B cell (primary cell): ENCODE data around the gene NET1. TPM values are rescaled to one million over a fixed set of nuclear protein-coding genes. Genes with fewer than 3 reads are reported as not detected.

ENCODE experiments used
- ATAC-seq: fragments of 200-7000 bp; cut with Tn5 transposase; one replicate; pipeline ENCODE4 v1.10.0; 2021; ENCODE audit warnings: low read depth, mild to moderate bottlenecking, moderate number of reproducible peaks, moderate library complexity
- CTCF ChIA-PET: fragments of 350-600 bp; sonication (Branson Sonifier 250); formaldehyde crosslinking; loops from one replicate; lab custom pipeline; 2021; ENCODE audit warnings: antibody characterized with exemption, inconsistent platforms; lab: Charles Lee
- POLR2A ChIA-PET: fragments of 350-600 bp; sonication (Branson Sonifier 250); formaldehyde crosslinking; loops from one replicate; lab custom pipeline; 2021; ENCODE audit warnings: antibody characterized with exemption; lab: Charles Lee
- DNase-seq: peaks from one replicate; pipeline ENCODE4 v3.0.0; 2013
- H2AFZ ChIP-seq: 2 replicates; pipeline ENCODE4 v1.6.1; 2012; ENCODE audit warnings: mild to moderate bottlenecking, low read depth, low read length; ENCODE audit not compliant: insufficient read depth, poor library complexity, severe bottlenecking
- H3K27ac ChIP-seq, 2 donors: 1 replicate in 1 of 2; 2 replicates in 1 of 2; pipeline ENCODE4 v1.5.1; 2012 to 2013; ENCODE audit warnings: low read length in 2 of 2, mild to moderate bottlenecking in 2 of 2, moderate library complexity in 1 of 2
- H3K27me3 ChIP-seq, 4 experiments: fragments of 200-600 bp in 1 of 4; sonication (generic) in 1 of 4; replicated peaks in 1 of 4; 1 replicate in 2 of 4; 2 replicates in 2 of 4; pipeline versions ENCODE4 v1.6.1 to v1.7.0; 2013 to 2016; ENCODE audit warnings: low read length in 3 of 4, mild to moderate bottlenecking in 2 of 4, mixed read lengths in 1 of 4, moderate library complexity in 1 of 4; ENCODE audit not compliant: insufficient read depth in 4 of 4, control insufficient read depth in 3 of 4; ENCODE audit errors: control extremely low read depth in 1 of 4
- H3K36me3 ChIP-seq, 2 experiments: replicated peaks in 1 of 2; 1 replicate in 1 of 2; 2 replicates in 1 of 2; pipeline versions ENCODE4 v1.6.1 to v1.7.1; 2013; ENCODE audit warnings: low read length in 1 of 2; ENCODE audit not compliant: insufficient read depth in 2 of 2, control insufficient read depth in 1 of 2; ENCODE audit errors: control extremely low read depth in 1 of 2, extremely low read depth in 1 of 2
- H3K4me1 ChIP-seq, 2 donors: fragments of 200-600 bp in 1 of 2; sonication (generic) in 1 of 2; 1 replicate in 1 of 2; 2 replicates in 1 of 2; pipeline versions ENCODE4 v1.5.1 to v1.6.1; 2013 to 2017; ENCODE audit warnings: low read length in 2 of 2; ENCODE audit not compliant: control insufficient read depth in 2 of 2, insufficient read depth in 2 of 2
- H3K4me2 ChIP-seq: replicated peaks from 2 replicates; pipeline ENCODE3; 2012; ENCODE audit warnings: mild to moderate bottlenecking, low read depth, low read length; ENCODE audit not compliant: poor library complexity, severe bottlenecking
- H3K4me3 ChIP-seq, 5 experiments: fragments of 200-600 bp in 1 of 5; sonication (generic) in 1 of 5; 1 replicate in 3 of 5; 2 replicates in 2 of 5; pipeline versions ENCODE4 v1.5.1 to v1.7.0; 2011 to 2016; ENCODE audit warnings: low read length in 4 of 5, mild to moderate bottlenecking in 4 of 5, low read depth in 2 of 5, control low read depth in 1 of 5, moderate library complexity in 1 of 5; ENCODE audit not compliant: insufficient read depth in 1 of 5; ENCODE audit errors: control extremely low read depth in 1 of 5, extremely low read depth in 1 of 5
- H3K79me2 ChIP-seq: fragments of 200-600 bp; sonication (generic); one replicate; pipeline ENCODE4 v1.6.0; 2016; ENCODE audit warnings: low read length; ENCODE audit not compliant: control insufficient read depth, insufficient read depth
- H3K9ac ChIP-seq: fragments of 200-600 bp; sonication (generic); 2 replicates; pipeline ENCODE4 v1.6.1; 2017; ENCODE audit warnings: mild to moderate bottlenecking, low read length, moderate library complexity
- H3K9me3 ChIP-seq, 3 donors: one replicate each; pipeline versions ENCODE4 v1.6.1 to v1.7.1; 2013; ENCODE audit warnings: low read length in 2 of 3; ENCODE audit not compliant: control insufficient read depth in 2 of 3, insufficient read depth in 1 of 3; ENCODE audit errors: control extremely low read depth in 1 of 3
- H4K20me1 ChIP-seq: 2 replicates; pipeline ENCODE4 v1.6.0; 2012; ENCODE audit warnings: mild to moderate bottlenecking, low read length; ENCODE audit not compliant: insufficient read depth, control insufficient read depth, poor library complexity, severe bottlenecking
- H3K27ac Mint-ChIP-seq: one replicate; pipeline ENCODE4 v1.8.0; 2021; ENCODE audit warnings: mixed read lengths
- H3K27me3 Mint-ChIP-seq: one replicate; pipeline ENCODE4 v1.8.0; 2021; ENCODE audit warnings: mixed read lengths
- H3K4me1 Mint-ChIP-seq: one replicate; pipeline ENCODE4 v1.8.0; 2021; ENCODE audit warnings: mixed read lengths
- H3K4me3 Mint-ChIP-seq: one replicate; pipeline ENCODE4 v1.8.0; 2021; ENCODE audit warnings: mixed read lengths
- H3K9me3 Mint-ChIP-seq: one replicate; pipeline ENCODE4 v1.8.0; 2022; ENCODE audit warnings: mixed read lengths; ENCODE audit not compliant: insufficient read depth
- CTCF ChIP-seq: fragments of 200-600 bp; IDR thresholded peaks from one replicate; pipeline ENCODE4 v1.8.0; 2022; ENCODE audit warnings: antibody characterized with exemption, mild to moderate bottlenecking
- EZH2 ChIP-seq: IDR thresholded peaks from 2 replicates; pipeline ENCODE4 v1.6.1; 2012; ENCODE audit warnings: borderline replicate concordance, low read depth, mild to moderate bottlenecking, moderate library complexity, low read length; ENCODE audit not compliant: insufficient read depth, poor library complexity, severe bottlenecking
- WGBS: methylation state at CpG from one replicate; pipeline ENCODE4 v1.1.5; 2013; ENCODE audit warnings: missing lambda C conversion rate; ENCODE audit not compliant: insufficient coverage; 5-methylcytosine and 5-hydroxymethylcytosine counted together
- intact Hi-C: fragments of 100-400 bp; cut with micrococcal nuclease; formaldehyde crosslinking; loops from one replicate; pipeline ENCODE4 v1.10.0; 2022
- polyA plus RNA-seq: library from polyadenylated mRNA; depleted of rRNA; stranded (reverse); fragments of >200 nt; gene quantifications from 2 replicates; pipeline ENCODE4 v1.2.3, GENCODE V29; 2012
- total RNA-seq, 2 donors: library from RNA; stranded (reverse); fragments of 120-200 nt in 1 of 2; gene quantifications; 1 replicate in 1 of 2; 2 replicates in 1 of 2; pipeline versions ENCODE4 v1.2.3 to v1.2.4, GENCODE V29; 2013 to 2022

The NET1 gene
- total and polyA plus RNA-seq, 2 donors (not counting 1 experiment from before 2014, with no cell fraction given), result 3.5 to 6.4 TPM

GRCh38 chr10:5445006-5445405 is 32.6 kb downstream of the NET1 start:
- Histone ChIP-seq H3K4me3 (no peak overlapping the region), H3K4me2 (no peak overlapping the region), H3K9ac (no peak overlapping the region), H3K27ac (no peak overlapping the region), H3K36me3 (no peaks in the 10 kb centered on the region), H3K79me2 (peaks cover 7% of the 10 kb centered on the region), H3K27me3 (no peaks in the 10 kb centered on the region), H3K4me1 (peaks cover 20 to 21% of the 10 kb centered on the region in 2 donors), H3K9me3 (no peaks in the 10 kb centered on the region), H2AFZ (no peak overlapping the region), H4K20me1 (no peaks in the 10 kb centered on the region)
- intact Hi-C loops, result loop anchor here (5.0 to 10.0 kb wide), 2 partner anchors 367 to 880 kb away; partner anchors contain the start of gene GDI2
- TF ChIP-seq CTCF, result no peak
- TF ChIP-seq EZH2, result no peak
- no peaks in the 10 kb centered on the region for H3K27me3 Mint-ChIP-seq
- ATAC-seq, result no peak
- no peak for DNase-seq
- no peak overlapping the region for H3K4me3 Mint-ChIP-seq
- no peak overlapping the region for H3K27ac Mint-ChIP-seq
- H3K9me3 Mint-ChIP-seq, result no peaks in the 10 kb centered on the region
- CTCF ChIA-PET, result interaction anchor here (0.7 to 17.3 kb wide), 4 partner anchors 9 to 179 kb away, joined by 3 to 659 read pairs (median 18); no protein-coding TSS in a partner anchor
- POLR2A ChIA-PET, result interaction anchor here (1.0 kb wide), 1 partner anchor 178 kb away, joined by 3 read pairs; no protein-coding TSS in a partner anchor
- 97% methylated on average over 4 of the region's 5 CpGs for WGBS
- peaks cover 46% of the 10 kb centered on the region for H3K4me1 Mint-ChIP-seq

GRCh38 chr10:5446390-5446926 is 34.1 kb downstream of the NET1 start:
- peak overlapping the region; percentile 45 to 76 (median 62) for H3K4me3 ChIP-seq
- no peaks in the 10 kb centered on the region for H4K20me1 ChIP-seq
- POLR2A ChIA-PET, result interaction anchor here (0.6 to 0.8 kb wide), 2 partner anchors 176 to 368 kb away, joined by 3 to 4 read pairs; no protein-coding TSS in a partner anchor
- peaks cover 20 to 21% of the 10 kb centered on the region in 2 donors for H3K4me1 ChIP-seq
- peak; percentile 96 for ATAC-seq
- Mint-ChIP-seq H3K27ac (peak overlapping the region; percentile 87), H3K4me3 (peak overlapping the region; percentile 91), H3K9me3 (no peaks in the 10 kb centered on the region), H3K4me1 (peaks cover 47% of the 10 kb centered on the region), H3K27me3 (no peaks in the 10 kb centered on the region)
- peak overlapping the region; percentile 86 for H2AFZ ChIP-seq
- H3K9ac ChIP-seq, result peak overlapping the region; percentile 82
- H3K79me2 ChIP-seq, result peaks cover 7% of the 10 kb centered on the region
- 9% methylated on average over 14 of the region's 23 CpGs for WGBS
- intact Hi-C loops, result loop anchor here (2.0 to 10.0 kb wide), 4 partner anchors 34 to 878 kb away; partner anchors contain the start of genes GDI2, NET1 and TASOR2
- peak; percentile 89 for DNase-seq
- TF ChIP-seq CTCF, result no peak
- no peak for TF ChIP-seq EZH2
- CTCF ChIA-PET, result interaction anchor here (0.7 to 17.3 kb wide), 9 partner anchors 8 to 178 kb away, joined by 3 to 659 read pairs (median 3); no protein-coding TSS in a partner anchor
- H3K4me2 ChIP-seq, result peak overlapping the region; percentile 86
- H3K27me3 ChIP-seq, result no peaks in the 10 kb centered on the region
- H3K9me3 ChIP-seq, result no peaks in the 10 kb centered on the region
- H3K27ac ChIP-seq, result peak overlapping the region; percentile 30 to 44
- no peaks in the 10 kb centered on the region for H3K36me3 ChIP-seq
